ENCODE data around the gene STPG1. TPM values are rescaled to one million over a fixed set of nuclear protein-coding genes. Genes with fewer than 3 reads are reported as not detected.

The STPG1 gene
- total and polyA plus RNA-seq, 2 of the 13 experiments (the other 11 are each of a cell fraction or from before 2014, with no cell fraction given), result 3.4 to 4.3 TPM

DNA sequence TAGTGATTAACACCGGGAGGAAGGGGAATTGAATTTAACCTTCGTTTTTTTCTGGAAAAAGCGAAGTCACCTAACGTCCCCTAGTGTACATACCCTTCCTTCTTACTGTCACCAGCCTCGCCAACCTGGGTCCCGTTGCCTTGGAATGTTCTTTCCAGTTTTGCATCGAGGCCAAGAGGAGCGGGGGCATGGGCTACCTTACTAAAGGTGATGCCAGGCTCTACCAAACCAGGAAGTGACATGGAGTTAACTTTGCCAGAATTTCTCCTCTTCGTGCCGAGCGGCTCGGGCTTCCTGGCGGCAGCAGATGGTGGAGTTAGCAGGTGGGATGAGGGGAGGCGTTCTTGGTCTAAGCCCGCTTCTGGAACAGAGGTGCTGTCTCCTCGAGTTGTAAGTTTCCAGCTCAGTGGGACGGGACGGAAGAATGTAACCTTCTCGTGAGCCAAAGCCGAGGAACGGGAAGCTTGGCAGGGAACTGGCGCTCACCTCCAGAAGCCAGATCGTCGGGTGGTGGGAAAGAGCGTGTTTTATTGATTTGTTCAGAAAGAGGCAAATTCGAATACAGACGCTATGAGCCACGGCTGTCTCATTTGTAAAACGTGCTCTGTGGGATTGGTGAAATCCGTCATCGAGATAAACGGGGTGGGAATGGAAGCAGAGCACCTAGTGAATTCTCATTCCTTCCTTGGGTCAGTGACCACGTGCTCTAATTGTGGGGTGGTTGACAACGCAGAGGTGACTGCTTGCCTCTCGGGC is 2.5 kb upstream of the STPG1 start:
- Histone ChIP-seq H3K27me3 (ENCODE audit: control insufficient read depth in 1 of 2, insufficient read depth in 2 of 2, low read length in 2 of 2) (no peaks in the 10 kb centered on the region; a peak in 1 of 5 replicates), H3K27ac (ENCODE audit: extremely low read length, insufficient read depth, low read length) (peak overlapping the region; percentile 11), H2AFZ (ENCODE audit: low read length) (peak overlapping the region; percentile 97), H3K9me3 (ENCODE audit: low read length) (no peaks in the 10 kb centered on the region), H3K4me2 (ENCODE audit: low read depth, low read length) (peak overlapping the region; percentile 93), H3K4me1 (ENCODE audit: insufficient read depth, low read length) (peaks cover 38% of the 10 kb centered on the region), H3K79me2 (ENCODE audit: insufficient read depth, low read length) (no peaks in the 10 kb centered on the region), H3K9ac (ENCODE audit: insufficient read depth, low read depth, low read length) (peak overlapping the region; percentile 42), H3K36me3 (replicated peaks in 1 of 2; ENCODE audit: control insufficient read depth in 1 of 2, insufficient read depth in 2 of 2, low read length in 2 of 2) (peaks cover 0 to 3% of the 10 kb centered on the region in 2 experiments; a peak in 1 of 5 replicates), H4K20me1 (ENCODE audit: insufficient read depth, low read length) (no peaks in the 10 kb centered on the region), H3K4me3 (replicated peaks in 1 of 3; ENCODE audit: insufficient read depth in 1 of 3, low read depth in 2 of 3, low read length in 3 of 3) (peak overlapping the region; percentile 75 to 77 (median 75))
- ChIA-PET CTCF (ENCODE audit: low intra/inter-chr PET ratio, low total read pairs) (interaction anchor here (0.8 to 1.5 kb wide), 2 partner anchors 171 to 219 kb away, joined by 3 to 6 read pairs; no protein-coding TSS in a partner anchor), POLR2A (interaction anchor here (0.8 to 1.9 kb wide), 7 partner anchors 8 to 274 kb away, joined by 3 to 11 read pairs (median 5); partner anchors contain the start of genes IFNLR1 and RCAN3)
- intact Hi-C loops (cut with micrococcal nuclease; ENCODE audit: unreplicated experiment) (loop anchor here (2.0 to 10.0 kb wide), 2 partner anchors 89 to 111 kb away; partner anchors contain the start of gene RCAN3), in situ Hi-C loops (cut with HindIII; ENCODE audit: extremely low pct_ligation_motif_present, low pct_unique_long_range_greater_than_20kb) (no loop called here)
- FAIRE-seq (no peak), ATAC-seq (peak; percentile 25), DNase-seq (ENCODE audit: low spot score) (no peak)
- BruUV-seq (replicated peaks), result TSS peak; percentile 58
- WGBS (ENCODE audit: low lambda C conversion rate), result under 1% methylated on average over 31 of the region's 35 CpGs
- TF ChIP-seq CEBPG (CRISPR knock-in tag; IDR thresholded peaks at IDR 0.05) (no peak), TCF12 (IDR thresholded peaks at IDR 0.05) (no peak), TCF12 (CRISPR knock-in tag; IDR thresholded peaks at IDR 0.05) (no peak), ZNF431 (CRISPR knock-in tag; IDR thresholded peaks at IDR 0.05; ENCODE audit: borderline replicate concordance, low read depth) (0 out of 2 replicates have a peak, but pooled peaks have one; percentile 42), EEA1 (CRISPR knock-in tag; IDR thresholded peaks at IDR 0.05; ENCODE audit: borderline replicate concordance) (no peak), BORCS8-MEF2B (CRISPR knock-in tag; IDR thresholded peaks at IDR 0.05) (no peak), ZNF17 (CRISPR knock-in tag; IDR thresholded peaks at IDR 0.05) (no peak), HES4 (CRISPR knock-in tag; IDR thresholded peaks at IDR 0.05; ENCODE audit: borderline replicate concordance) (no peak), CHD2 (IDR thresholded peaks at IDR 0.05; ENCODE audit: low read depth, low read length) (no peak), PHF8 (CRISPR knock-in tag; IDR thresholded peaks at IDR 0.05) (0 out of 2 replicates have a peak, but pooled peaks have one; percentile 11), SRSF4 (IDR thresholded peaks at IDR 0.05; ENCODE audit: low read depth, low read length, poor library complexity, severe bottlenecking) (no peak), GATAD2A (CRISPR knock-in tag; IDR thresholded peaks at IDR 0.05) (no peak), KLF12 (CRISPR knock-in tag; IDR thresholded peaks at IDR 0.05; ENCODE audit: borderline replicate concordance) (no peak), HMGA1 (CRISPR knock-in tag; conservative IDR thresholded peaks at IDR 0.05) (no peak)
- TF ChIP-seq, protein P1, sequence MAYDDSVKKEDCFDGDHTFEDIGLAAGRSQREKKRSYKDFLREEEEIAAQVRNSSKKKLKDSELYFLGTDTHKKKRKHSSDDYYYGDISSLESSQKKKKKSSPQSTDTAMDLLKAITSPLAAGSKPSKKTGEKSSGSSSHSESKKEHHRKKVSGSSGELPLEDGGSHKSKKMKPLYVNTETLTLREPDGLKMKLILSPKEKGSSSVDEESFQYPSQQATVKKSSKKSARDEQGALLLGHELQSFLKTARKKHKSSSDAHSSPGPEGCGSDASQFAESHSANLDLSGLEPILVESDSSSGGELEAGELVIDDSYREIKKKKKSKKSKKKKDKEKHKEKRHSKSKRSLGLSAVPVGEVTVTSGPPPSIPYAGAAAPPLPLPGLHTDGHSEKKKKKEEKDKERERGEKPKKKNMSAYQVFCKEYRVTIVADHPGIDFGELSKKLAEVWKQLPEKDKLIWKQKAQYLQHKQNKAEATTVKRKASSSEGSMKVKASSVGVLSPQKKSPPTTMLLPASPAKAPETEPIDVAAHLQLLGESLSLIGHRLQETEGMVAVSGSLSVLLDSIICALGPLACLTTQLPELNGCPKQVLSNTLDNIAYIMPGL (CRISPR knock-in tag; IDR thresholded peaks at IDR 0.05; ENCODE audit: borderline replicate concordance in 1 of 2, low read depth in 1 of 2), result peak in 1 of 2 experiments; percentile 16; a peak in 1 of 4 replicates
- TF ChIP-seq, protein P2, sequence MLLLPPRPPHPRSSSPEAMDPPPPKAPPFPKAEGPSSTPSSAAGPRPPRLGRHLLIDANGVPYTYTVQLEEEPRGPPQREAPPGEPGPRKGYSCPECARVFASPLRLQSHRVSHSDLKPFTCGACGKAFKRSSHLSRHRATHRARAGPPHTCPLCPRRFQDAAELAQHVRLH (CRISPR knock-in tag; IDR thresholded peaks at IDR 0.05; ENCODE audit: borderline replicate concordance, low read depth), result no peak
- TF ChIP-seq, protein P3, sequence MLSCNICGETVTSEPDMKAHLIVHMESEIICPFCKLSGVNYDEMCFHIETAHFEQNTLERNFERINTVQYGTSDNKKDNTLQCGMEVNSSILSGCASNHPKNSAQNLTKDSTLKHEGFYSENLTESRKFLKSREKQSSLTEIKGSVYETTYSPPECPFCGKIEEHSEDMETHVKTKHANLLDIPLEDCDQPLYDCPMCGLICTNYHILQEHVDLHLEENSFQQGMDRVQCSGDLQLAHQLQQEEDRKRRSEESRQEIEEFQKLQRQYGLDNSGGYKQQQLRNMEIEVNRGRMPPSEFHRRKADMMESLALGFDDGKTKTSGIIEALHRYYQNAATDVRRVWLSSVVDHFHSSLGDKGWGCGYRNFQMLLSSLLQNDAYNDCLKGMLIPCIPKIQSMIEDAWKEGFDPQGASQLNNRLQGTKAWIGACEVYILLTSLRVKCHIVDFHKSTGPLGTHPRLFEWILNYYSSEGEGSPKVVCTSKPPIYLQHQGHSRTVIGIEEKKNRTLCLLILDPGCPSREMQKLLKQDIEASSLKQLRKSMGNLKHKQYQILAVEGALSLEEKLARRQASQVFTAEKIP (CRISPR knock-in tag; IDR thresholded peaks at IDR 0.05; ENCODE audit: borderline replicate concordance), result no peak
- TF ChIP-seq, protein P4, sequence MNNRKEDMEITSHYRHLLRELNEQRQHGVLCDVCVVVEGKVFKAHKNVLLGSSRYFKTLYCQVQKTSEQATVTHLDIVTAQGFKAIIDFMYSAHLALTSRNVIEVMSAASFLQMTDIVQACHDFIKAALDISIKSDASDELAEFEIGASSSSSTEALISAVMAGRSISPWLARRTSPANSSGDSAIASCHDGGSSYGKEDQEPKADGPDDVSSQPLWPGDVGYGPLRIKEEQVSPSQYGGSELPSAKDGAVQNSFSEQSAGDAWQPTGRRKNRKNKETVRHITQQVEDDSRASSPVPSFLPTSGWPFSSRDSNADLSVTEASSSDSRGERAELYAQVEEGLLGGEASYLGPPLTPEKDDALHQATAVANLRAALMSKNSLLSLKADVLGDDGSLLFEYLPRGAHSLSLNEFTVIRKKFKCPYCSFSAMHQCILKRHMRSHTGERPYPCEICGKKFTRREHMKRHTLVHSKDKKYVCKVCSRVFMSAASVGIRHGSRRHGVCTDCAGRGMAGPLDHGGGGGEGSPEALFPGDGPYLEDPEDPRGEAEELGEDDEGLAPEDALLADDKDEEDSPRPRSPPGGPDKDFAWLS (CRISPR knock-in tag; IDR thresholded peaks at IDR 0.05; ENCODE audit: borderline replicate concordance), result no peak

Measured in HepG2 (cell line).